ENCODE measurements around the gene ADAMTS9.
"Not testable (repeated sequence)": the region's sequence is repeated elsewhere in the genome, so short reads cannot be mapped to it uniquely, and the experiment has no call there.

ADAMTS9 gene

GRCh38 chr3:64551697-64552096 lies 136.1 kb downstream of the ADAMTS9 start:
- no peak overlapping the region for H3K4me3 ChIP-seq (ENCODE audit: low read depth, low read length)
- in situ Hi-C loops (cut with HindIII; ENCODE audit: low sequenced_read_pairs): no loop called here
- TF ChIP-seq CTCF (IDR thresholded peaks at IDR 0.05; ENCODE audit: low read depth, low read length, missing control alignments): no peak
- DNase-seq (ENCODE audit: low read depth): no peak

GRCh38 chr3:64550745-64551144 lies 137.1 kb downstream of the ADAMTS9 start:
- DNase-seq (ENCODE audit: low read depth): no peak
- in situ Hi-C loops (cut with HindIII; ENCODE audit: low sequenced_read_pairs): no loop called here
- TF ChIP-seq CTCF (IDR thresholded peaks at IDR 0.05; ENCODE audit: low read depth, low read length, missing control alignments): no peak
- no peak overlapping the region for H3K4me3 ChIP-seq (ENCODE audit: low read depth, low read length)

- in situ Hi-C loops (cut with HindIII; ENCODE audit: low sequenced_read_pairs): loop anchor here (25.0 kb wide), 1 partner anchor 687 kb away; no protein-coding TSS in a partner anchor
- H3K4me3 ChIP-seq (ENCODE audit: low read depth, low read length): no peak overlapping the region
- TF ChIP-seq CTCF (IDR thresholded peaks at IDR 0.05; ENCODE audit: low read depth, low read length, missing control alignments): no peak
- DNase-seq (ENCODE audit: low read depth): no peak
Measured at GRCh38 chr3:64549869-64550268, 137.9 kb downstream of the ADAMTS9 start.

GRCh38 chr3:64548200-64548889 lies 139.5 kb downstream of the ADAMTS9 start:
- DNase-seq (ENCODE audit: low read depth): peak; percentile 73
- H3K4me3 ChIP-seq (ENCODE audit: low read depth, low read length): no peak overlapping the region
- in situ Hi-C loops (cut with HindIII; ENCODE audit: low sequenced_read_pairs): loop anchor here (25.0 kb wide), 1 partner anchor 689 kb away; no protein-coding TSS in a partner anchor
- no peak for TF ChIP-seq CTCF (IDR thresholded peaks at IDR 0.05; ENCODE audit: low read depth, low read length, missing control alignments)

- in situ Hi-C loops (cut with HindIII; ENCODE audit: low sequenced_read_pairs): loop anchor here (25.0 kb wide), 1 partner anchor 690 kb away; no protein-coding TSS in a partner anchor
Measured at GRCh38 chr3:64546856-64547255, 140.9 kb downstream of the ADAMTS9 start.

GRCh38 chr3:64545239-64545638 lies 142.6 kb downstream of the ADAMTS9 start:
- not testable (repeated sequence) for DNase-seq (ENCODE audit: low read depth); H3K4me3 ChIP-seq (ENCODE audit: low read depth, low read length)
- in situ Hi-C loops (cut with HindIII; ENCODE audit: low sequenced_read_pairs): loop anchor here (25.0 kb wide), 1 partner anchor 692 kb away; no protein-coding TSS in a partner anchor

More at GRCh38 chr3:64546856-64547255, 140.9 kb downstream of the ADAMTS9 start:
- no peak for TF ChIP-seq CTCF (IDR thresholded peaks at IDR 0.05; ENCODE audit: low read depth, low read length, missing control alignments)
- no peak overlapping the region for H3K4me3 ChIP-seq (ENCODE audit: low read depth, low read length)
- no peak for DNase-seq (ENCODE audit: low read depth)

- TF ChIP-seq CTCF (IDR thresholded peaks at IDR 0.05; ENCODE audit: low read depth, low read length, missing control alignments): no peak
- no peak overlapping the region for H3K4me3 ChIP-seq (ENCODE audit: low read depth, low read length)
- in situ Hi-C loops (cut with HindIII; ENCODE audit: low sequenced_read_pairs): loop anchor here (25.0 kb wide), 1 partner anchor 695 kb away; no protein-coding TSS in a partner anchor
- no peak for DNase-seq (ENCODE audit: low read depth)
Measured at GRCh38 chr3:64541803-64542202, 146.0 kb downstream of the ADAMTS9 start.
